Fibroblast of skin of scalp (primary cell): ENCODE measurements around the gene RDM1.

Experiments used
- DNase-seq: peaks from one replicate; pipeline ENCODE4 v3.0.0-alpha.2; 2013

Gene RDM1

GRCh38 chr17:35870906-35871819 lies 59.4 kb downstream of the RDM1 start:
- no peak for DNase-seq

- DNase-seq = no peak
These were observed 61.8 kb downstream of the RDM1 start, which contains the start of gene HEATR9 for GRCh38 chr17:35868737-35869136. HEATR9 (minus strand) TSS chr17:35868891; CDS start chr17:35868742, 149 bp downstream.
